Measurements from ENCODE around the gene HPSE2. TPM values are rescaled to one million over a fixed set of nuclear protein-coding genes. Genes with fewer than 3 reads are reported as not detected.
A peak's percentile ranks its signal among the peaks of the same experiment; 100 is the strongest.

The HPSE2 gene
- total RNA-seq, 2 experiments from 2014 or later = not detected

DNA sequence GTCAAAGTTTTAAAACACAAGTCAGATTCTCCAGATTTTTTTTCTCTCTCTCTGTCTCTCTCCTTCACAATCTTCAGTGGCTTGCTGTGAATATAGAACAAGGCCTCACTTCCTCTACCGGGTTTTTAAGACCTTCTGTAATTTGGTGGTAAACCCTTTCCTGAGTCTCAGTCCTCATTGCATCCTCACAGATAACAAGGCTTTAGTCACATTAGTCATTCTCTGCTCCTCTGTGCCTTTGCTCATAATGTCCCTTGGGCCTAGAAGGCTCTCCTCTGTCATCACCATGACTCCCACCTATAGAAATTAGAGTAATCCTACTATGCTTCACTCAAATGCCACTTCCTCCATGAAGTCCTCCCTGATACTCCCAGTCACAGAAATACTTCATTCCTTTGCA lies 616.2 kb downstream of the HPSE2 start:
- H3K9me3 ChIP-seq (ENCODE audit: control insufficient read depth in 1 of 2, insufficient read depth in 1 of 2, low read length in 2 of 2) = no peaks in the 10 kb centered on the region
- H3K27ac ChIP-seq (ENCODE audit: low read depth in 1 of 2, low read length in 2 of 2) = no peak overlapping the region
- Mint-ChIP-seq H3K4me1 (ENCODE audit: low read depth) (no peaks in the 10 kb centered on the region), H3K27me3 (peaks cover 23% of the 10 kb centered on the region), H3K27ac (no peak overlapping the region), H3K4me3 (no peak overlapping the region), H3K9me3 (no peaks in the 10 kb centered on the region), H3K36me3 (ENCODE audit: low read depth) (no peaks in the 10 kb centered on the region)
- DNase-seq (peak in 1 of 14 experiments; percentile 3), ATAC-seq (ENCODE audit: poor library complexity) (no peak)
- ChIA-PET CTCF (no interaction called here), POLR2A (no interaction called here)
- TF ChIP-seq, protein P1, sequence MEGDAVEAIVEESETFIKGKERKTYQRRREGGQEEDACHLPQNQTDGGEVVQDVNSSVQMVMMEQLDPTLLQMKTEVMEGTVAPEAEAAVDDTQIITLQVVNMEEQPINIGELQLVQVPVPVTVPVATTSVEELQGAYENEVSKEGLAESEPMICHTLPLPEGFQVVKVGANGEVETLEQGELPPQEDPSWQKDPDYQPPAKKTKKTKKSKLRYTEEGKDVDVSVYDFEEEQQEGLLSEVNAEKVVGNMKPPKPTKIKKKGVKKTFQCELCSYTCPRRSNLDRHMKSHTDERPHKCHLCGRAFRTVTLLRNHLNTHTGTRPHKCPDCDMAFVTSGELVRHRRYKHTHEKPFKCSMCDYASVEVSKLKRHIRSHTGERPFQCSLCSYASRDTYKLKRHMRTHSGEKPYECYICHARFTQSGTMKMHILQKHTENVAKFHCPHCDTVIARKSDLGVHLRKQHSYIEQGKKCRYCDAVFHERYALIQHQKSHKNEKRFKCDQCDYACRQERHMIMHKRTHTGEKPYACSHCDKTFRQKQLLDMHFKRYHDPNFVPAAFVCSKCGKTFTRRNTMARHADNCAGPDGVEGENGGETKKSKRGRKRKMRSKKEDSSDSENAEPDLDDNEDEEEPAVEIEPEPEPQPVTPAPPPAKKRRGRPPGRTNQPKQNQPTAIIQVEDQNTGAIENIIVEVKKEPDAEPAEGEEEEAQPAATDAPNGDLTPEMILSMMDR (IDR thresholded peaks at IDR 0.05) = no peak
- no peaks in the 10 kb centered on the region for H3K4me1 ChIP-seq (ENCODE audit: insufficient read depth, low read length)
- intact Hi-C loops (cut with DNase I, micrococcal nuclease) = no loop called here
- H3K27me3 ChIP-seq (ENCODE audit: control insufficient read depth in 1 of 2, insufficient read depth in 2 of 2, low read length in 2 of 2) = peaks cover 3% of the 10 kb centered on the region in 2 experiments
- no peak overlapping the region for H3K4me3 ChIP-seq (ENCODE audit: low read length)
- no peaks in the 10 kb centered on the region for H3K36me3 ChIP-seq (ENCODE audit: insufficient read depth, low read length)

DNA sequence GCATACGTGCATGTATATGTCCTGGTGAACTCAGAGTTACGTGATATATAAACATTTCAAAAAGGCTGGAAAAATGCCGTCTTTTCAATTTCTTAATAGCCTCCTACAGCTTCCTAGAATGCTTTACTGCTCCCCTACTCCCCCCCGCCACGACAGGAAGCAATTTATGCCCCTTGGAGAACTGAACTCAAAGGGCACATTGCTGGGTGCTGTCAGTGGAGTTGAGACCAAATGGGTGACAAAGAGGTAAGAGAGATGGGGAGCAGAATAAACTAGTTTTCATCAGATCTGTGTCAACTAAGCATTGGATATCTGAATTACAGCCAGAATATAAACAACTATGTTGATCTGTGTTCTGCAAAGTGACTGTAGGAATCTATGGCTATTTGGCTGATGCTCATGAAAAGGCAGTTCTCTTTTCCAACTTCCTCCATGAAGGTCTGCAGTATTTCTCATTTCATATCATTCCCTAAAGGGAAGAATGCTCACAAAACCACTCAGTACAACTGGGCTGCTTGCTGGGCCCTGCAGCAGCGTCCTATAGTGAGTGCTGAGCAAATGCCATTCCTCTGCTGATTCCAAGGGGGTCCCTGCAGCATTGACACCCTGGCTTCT lies 617.6 kb downstream of the HPSE2 start:
- Histone ChIP-seq H3K4me3 (ENCODE audit: low read length) (no peak overlapping the region), H3K36me3 (ENCODE audit: insufficient read depth, low read length) (no peaks in the 10 kb centered on the region), H3K27ac (ENCODE audit: low read depth in 1 of 2, low read length in 2 of 2) (no peak overlapping the region), H3K27me3 (ENCODE audit: control insufficient read depth in 1 of 2, insufficient read depth in 2 of 2, low read length in 2 of 2) (peaks cover 3% of the 10 kb centered on the region in 2 experiments), H3K9me3 (ENCODE audit: control insufficient read depth in 1 of 2, insufficient read depth in 1 of 2, low read length in 2 of 2) (no peaks in the 10 kb centered on the region), H3K4me1 (ENCODE audit: insufficient read depth, low read length) (no peaks in the 10 kb centered on the region)
- H3K4me3 Mint-ChIP-seq = no peak overlapping the region
- POLR2A ChIA-PET = no interaction called here
- DNase-seq (no peak), ATAC-seq (ENCODE audit: poor library complexity) (no peak)
- CTCF ChIA-PET = no interaction called here
- H3K4me1 Mint-ChIP-seq (ENCODE audit: low read depth) = no peaks in the 10 kb centered on the region
- no peaks in the 10 kb centered on the region for H3K9me3 Mint-ChIP-seq
- no peaks in the 10 kb centered on the region for H3K36me3 Mint-ChIP-seq (ENCODE audit: low read depth)
- TF ChIP-seq, protein P1 (IDR thresholded peaks at IDR 0.05) = no peak
- H3K27ac Mint-ChIP-seq = no peak overlapping the region
- intact Hi-C loops (cut with DNase I, micrococcal nuclease) = no loop called here
- peaks cover 23% of the 10 kb centered on the region for H3K27me3 Mint-ChIP-seq

- H3K36me3 Mint-ChIP-seq (ENCODE audit: low read depth) = no peaks in the 10 kb centered on the region
- no peak overlapping the region for H3K4me3 Mint-ChIP-seq
- Histone ChIP-seq H3K9me3 (ENCODE audit: control insufficient read depth in 1 of 2, insufficient read depth in 1 of 2, low read length in 2 of 2) (peaks cover 0 to under 1% of the 10 kb centered on the region in 2 experiments), H3K27me3 (ENCODE audit: control insufficient read depth in 1 of 2, insufficient read depth in 2 of 2, low read length in 2 of 2) (peaks cover 0 to 3% of the 10 kb centered on the region in 2 experiments), H3K36me3 (ENCODE audit: insufficient read depth, low read length) (no peaks in the 10 kb centered on the region), H3K4me1 (ENCODE audit: insufficient read depth, low read length) (no peaks in the 10 kb centered on the region), H3K27ac (ENCODE audit: low read depth in 1 of 2, low read length in 2 of 2) (no peak overlapping the region), H3K4me3 (ENCODE audit: low read length) (no peak overlapping the region)
- no peaks in the 10 kb centered on the region for H3K4me1 Mint-ChIP-seq (ENCODE audit: low read depth)
- H3K9me3 Mint-ChIP-seq = no peaks in the 10 kb centered on the region
- ATAC-seq (ENCODE audit: poor library complexity) = no peak
- CTCF ChIA-PET = no interaction called here
- H3K27ac Mint-ChIP-seq = no peak overlapping the region
- DNase-seq = no peak
- TF ChIP-seq, protein P1 (IDR thresholded peaks at IDR 0.05) = no peak
- intact Hi-C loops (cut with DNase I, micrococcal nuclease) = no loop called here
- H3K27me3 Mint-ChIP-seq = peaks cover 26% of the 10 kb centered on the region
- POLR2A ChIA-PET = no interaction called here
Observed at GRCh38 chr10:98613446-98613845, 622.2 kb downstream of the HPSE2 start.

All from CD4-positive, alpha-beta T cell (primary cell).